GM12801 (cell line): ENCODE measurements around the gene WDR59.

Experiments
- TF ChIP-seq, protein P1 (sequence below): IDR thresholded peaks from one replicate; pipeline ENCODE4 v1.5.1; 2011; ENCODE audit warnings: control low read depth; ENCODE audit not compliant: insufficient read length; ENCODE audit errors: extremely low read depth

WDR59 gene

DNA sequence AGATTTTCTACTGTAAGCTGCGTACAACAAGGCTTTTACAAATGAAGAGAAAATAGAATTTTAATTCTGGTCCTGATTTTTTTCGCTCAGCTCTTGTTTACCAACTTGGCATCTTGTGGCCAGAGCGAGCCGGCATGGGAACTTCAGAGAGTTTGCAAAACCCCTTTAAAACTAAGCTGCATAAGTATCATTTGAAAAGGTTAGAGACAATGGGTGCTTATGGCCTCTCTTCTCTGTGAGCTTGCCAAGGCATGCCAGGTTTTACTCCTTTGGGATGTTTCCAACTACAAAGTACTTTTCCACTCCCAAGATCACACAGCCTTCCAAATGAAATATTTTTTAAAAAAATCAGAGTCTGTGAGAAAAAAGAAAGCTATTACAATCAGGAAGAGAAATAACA, 147.9 kb downstream of the WDR59 start:
- TF ChIP-seq, protein P1, sequence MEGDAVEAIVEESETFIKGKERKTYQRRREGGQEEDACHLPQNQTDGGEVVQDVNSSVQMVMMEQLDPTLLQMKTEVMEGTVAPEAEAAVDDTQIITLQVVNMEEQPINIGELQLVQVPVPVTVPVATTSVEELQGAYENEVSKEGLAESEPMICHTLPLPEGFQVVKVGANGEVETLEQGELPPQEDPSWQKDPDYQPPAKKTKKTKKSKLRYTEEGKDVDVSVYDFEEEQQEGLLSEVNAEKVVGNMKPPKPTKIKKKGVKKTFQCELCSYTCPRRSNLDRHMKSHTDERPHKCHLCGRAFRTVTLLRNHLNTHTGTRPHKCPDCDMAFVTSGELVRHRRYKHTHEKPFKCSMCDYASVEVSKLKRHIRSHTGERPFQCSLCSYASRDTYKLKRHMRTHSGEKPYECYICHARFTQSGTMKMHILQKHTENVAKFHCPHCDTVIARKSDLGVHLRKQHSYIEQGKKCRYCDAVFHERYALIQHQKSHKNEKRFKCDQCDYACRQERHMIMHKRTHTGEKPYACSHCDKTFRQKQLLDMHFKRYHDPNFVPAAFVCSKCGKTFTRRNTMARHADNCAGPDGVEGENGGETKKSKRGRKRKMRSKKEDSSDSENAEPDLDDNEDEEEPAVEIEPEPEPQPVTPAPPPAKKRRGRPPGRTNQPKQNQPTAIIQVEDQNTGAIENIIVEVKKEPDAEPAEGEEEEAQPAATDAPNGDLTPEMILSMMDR: no peak

DNA sequence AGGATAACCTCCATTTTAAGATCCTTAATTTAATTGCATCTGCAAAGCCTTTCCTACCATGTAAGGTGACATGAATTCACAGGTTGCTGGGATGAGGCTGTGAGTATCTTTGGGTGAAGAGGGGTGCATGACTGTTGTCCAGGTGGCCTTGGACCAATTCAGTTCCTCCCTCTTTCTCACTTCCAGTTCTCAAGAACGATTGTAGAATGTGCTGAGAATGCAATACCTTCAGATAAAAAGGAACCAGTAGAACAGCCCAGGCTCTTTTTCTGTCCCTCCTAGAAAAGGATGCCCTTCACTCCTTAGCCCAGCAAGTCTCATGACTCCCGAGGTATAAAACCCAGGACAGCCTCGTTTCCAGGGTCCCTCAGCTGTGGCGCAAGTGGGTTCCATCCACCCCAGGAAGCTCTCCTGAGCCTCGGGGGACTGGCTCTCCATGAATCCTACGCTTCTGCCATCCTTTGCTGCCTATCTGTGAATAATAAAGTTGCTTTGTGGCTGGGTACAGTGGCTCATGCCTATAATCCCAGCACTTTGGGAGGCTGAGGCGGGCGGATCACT, 148.7 kb downstream of the WDR59 start:
- TF ChIP-seq, protein P1: no peak

DNA sequence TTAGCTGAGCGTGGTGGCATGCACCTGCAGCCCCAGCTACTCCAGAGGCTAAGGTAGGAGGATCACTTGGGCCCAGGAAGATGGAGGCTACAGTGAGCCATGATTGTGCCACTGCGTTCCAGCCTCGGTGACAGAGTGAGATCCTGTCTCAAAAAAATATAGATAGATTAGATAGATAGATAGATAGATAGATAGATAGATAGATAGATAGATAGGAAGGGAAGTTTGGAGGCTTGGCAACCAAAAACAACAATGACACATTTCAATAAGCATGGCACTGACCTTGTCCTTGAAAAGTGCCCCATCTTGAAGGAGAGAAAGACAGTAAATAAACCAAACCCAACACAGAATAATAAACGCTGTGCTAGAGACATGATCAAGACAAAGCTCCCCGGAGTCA, 152.7 kb downstream of the WDR59 start:
- TF ChIP-seq, protein P1: no peak

DNA sequence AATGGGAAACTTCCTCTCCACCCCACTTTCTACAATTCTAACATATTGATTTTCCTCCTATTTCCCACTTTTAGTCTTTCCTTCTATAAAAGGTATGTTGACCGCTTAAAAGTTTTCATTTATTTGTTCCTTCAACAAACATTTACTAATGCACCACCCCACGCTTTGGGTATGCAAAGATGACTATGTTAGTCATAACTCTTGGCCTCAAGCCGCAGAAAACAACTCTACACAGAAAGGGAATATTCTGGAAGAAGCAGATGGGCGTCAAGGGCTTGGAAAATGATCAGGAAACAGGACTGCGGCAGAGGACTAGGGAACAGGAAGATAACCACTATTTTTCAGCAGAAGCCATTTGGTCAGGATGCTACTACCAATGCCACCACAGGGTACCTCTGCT, 153.5 kb downstream of the WDR59 start:
- TF ChIP-seq, protein P1: no peak

DNA sequence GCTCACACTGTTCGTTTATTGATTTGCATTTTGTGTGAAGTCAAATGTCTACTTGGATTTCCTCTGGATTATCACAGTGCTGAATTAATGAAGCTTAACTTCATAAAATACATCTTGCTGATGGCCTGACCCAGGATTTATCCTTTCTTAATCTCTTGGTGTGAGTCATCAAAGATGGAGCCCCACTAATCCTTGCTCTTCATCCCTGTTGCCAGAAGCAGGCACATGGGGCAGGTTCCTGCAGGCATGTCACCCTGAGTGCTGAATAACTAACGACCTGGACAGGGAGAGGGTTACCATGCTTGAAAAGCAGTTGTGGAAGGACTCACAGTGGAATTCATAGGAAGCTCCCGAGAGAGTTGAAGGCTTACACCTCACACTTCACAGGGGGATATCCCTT, 154.3 kb downstream of the WDR59 start:
- TF ChIP-seq, protein P1: no peak

DNA sequence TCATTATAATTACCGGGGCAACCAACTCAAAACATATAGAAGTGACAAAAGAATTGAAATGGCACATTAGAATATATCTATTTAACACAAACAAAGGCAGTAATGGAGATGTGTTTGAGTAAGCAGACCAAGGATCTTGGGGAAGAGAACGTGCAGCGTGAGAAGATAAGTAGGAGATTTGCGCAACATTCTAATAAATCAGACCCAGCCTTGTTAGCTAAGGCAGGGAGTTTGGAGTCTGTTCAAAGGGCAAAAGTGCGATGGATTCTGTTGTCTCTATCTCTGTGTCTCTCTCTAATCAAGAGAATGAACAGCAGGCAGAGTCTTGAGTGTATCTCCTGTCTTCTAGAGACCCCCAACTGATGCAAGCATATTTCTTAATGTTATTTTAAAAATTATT, 155.3 kb downstream of the WDR59 start:
- TF ChIP-seq, protein P1: no peak

DNA sequence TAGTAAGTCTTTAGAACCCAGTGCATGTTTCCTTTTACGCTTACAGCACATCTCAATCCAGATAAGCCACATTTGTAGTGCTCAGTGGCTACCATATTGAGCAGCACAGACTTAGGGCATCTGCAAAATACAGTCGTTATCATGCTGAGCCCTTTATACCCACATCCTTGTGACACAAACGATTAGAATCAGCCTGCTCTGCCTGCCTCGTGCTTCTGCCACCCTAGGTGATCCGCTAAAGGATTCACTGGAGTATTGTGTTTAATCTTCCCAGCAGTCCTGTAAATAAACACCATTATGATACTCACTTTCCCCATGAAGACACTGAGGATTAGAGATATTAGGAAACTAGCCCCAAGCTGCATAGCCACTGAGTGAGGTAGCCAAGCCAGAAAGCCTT, 159.0 kb downstream of the WDR59 start:
- TF ChIP-seq, protein P1: no peak
